Esophagus (tissue), 2 donors: ENCODE results near the gene KIAA1614. TPM values are rescaled to one million over a fixed set of nuclear protein-coding genes. Genes with fewer than 3 reads are reported as not detected.

Experiments used
- H3K27ac ChIP-seq, 2 donors: one replicate each; pipeline ENCODE4 v1.5.1; 2013; ENCODE audit warnings: low read depth in 2 of 2, mild to moderate bottlenecking in 2 of 2, inconsistent platforms in 1 of 2, low read length in 1 of 2, moderate library complexity in 1 of 2
- H3K27me3 ChIP-seq, 2 donors: one replicate each; pipeline ENCODE4 v1.6.1; 2013; ENCODE audit warnings: low read length in 2 of 2, control low read depth in 1 of 2, mild to moderate bottlenecking in 1 of 2; ENCODE audit not compliant: insufficient read depth in 2 of 2, control insufficient read depth in 1 of 2
- H3K36me3 ChIP-seq, 2 donors: one replicate each; pipeline ENCODE4 v1.6.1; 2013; ENCODE audit warnings: low read length in 1 of 2; ENCODE audit not compliant: control insufficient read depth in 2 of 2, insufficient read depth in 2 of 2
- H3K4me1 ChIP-seq, 2 donors: one replicate each; pipeline ENCODE4 v1.6.1; 2013; ENCODE audit warnings: low read length in 1 of 2; ENCODE audit not compliant: control insufficient read depth in 2 of 2, insufficient read depth in 2 of 2
- H3K4me3 ChIP-seq, 2 donors: one replicate each; pipeline ENCODE4 v1.5.1; 2013; ENCODE audit warnings: low read length in 2 of 2, mild to moderate bottlenecking in 2 of 2, low read depth in 1 of 2, moderate library complexity in 1 of 2
- H3K9me3 ChIP-seq, 2 donors: one replicate each; pipeline ENCODE4 v1.6.1; 2013; ENCODE audit warnings: mild to moderate bottlenecking in 2 of 2, low read depth in 1 of 2, low read length in 1 of 2, moderate library complexity in 1 of 2; ENCODE audit not compliant: control insufficient read depth in 2 of 2, insufficient read depth in 1 of 2
- WGBS, 2 donors: extraction: QIAGEN DNeasy Blood & Tissue Kit; methylation state at CpG; one replicate each; pipeline ENCODE4 v1.1.7; 2013; 5-methylcytosine and 5-hydroxymethylcytosine counted together
- polyA plus RNA-seq, 2 donors: library from polyadenylated mRNA; stranded (reverse); fragments of 200-250 nt; gene quantifications; one replicate each; pipeline ENCODE4 v1.2.3, GENCODE V29; 2013
- donor health status: healthy with polysubstance abuse.
- donor health status: Bipolar disorder and iron deficiency.

KIAA1614 gene
- polyA plus RNA-seq, 2 donors: 1.0 to 1.5 TPM

GRCh38 chr1:180916771-180917170 lies 4.1 kb downstream of the KIAA1614 start:
- Histone ChIP-seq H3K27ac (no peak overlapping the region), H3K4me1 (peaks cover 0 to 7% of the 10 kb centered on the region in 2 donors), H3K36me3 (peaks cover 0 to 2% of the 10 kb centered on the region in 2 donors), H3K27me3 (no peaks in the 10 kb centered on the region), H3K9me3 (no peaks in the 10 kb centered on the region), H3K4me3 (no peak overlapping the region)
- WGBS, 2 donors: 81 to 86% methylated on average over 10 of the region's 10 CpGs

GRCh38 chr1:180917306-180918065 lies 4.8 kb downstream of the KIAA1614 start:
- Histone ChIP-seq H3K4me1 (peaks cover 0 to 2% of the 10 kb centered on the region in 2 donors), H3K27me3 (no peaks in the 10 kb centered on the region), H3K4me3 (no peak overlapping the region), H3K9me3 (no peaks in the 10 kb centered on the region), H3K36me3 (peaks cover 0 to 2% of the 10 kb centered on the region in 2 donors), H3K27ac (no peak overlapping the region)
- 70 to 80% methylated on average over 12 of the region's 12 CpGs for WGBS, 2 donors

- no peak overlapping the region for H3K4me3 ChIP-seq
- no peaks in the 10 kb centered on the region for H3K9me3 ChIP-seq
- H3K27me3 ChIP-seq: no peaks in the 10 kb centered on the region
- H3K36me3 ChIP-seq: peaks cover 0 to 2% of the 10 kb centered on the region in 2 donors
- WGBS, 2 donors: 85 to 87% methylated on average over 10 of the region's 10 CpGs
- peaks cover 5 to 6% of the 10 kb centered on the region in 2 donors for H3K4me1 ChIP-seq
- H3K27ac ChIP-seq: no peak overlapping the region
Measured at GRCh38 chr1:180918519-180918918, 5.8 kb downstream of the KIAA1614 start.

- WGBS, 2 donors: 87 to 90% methylated on average over 9 of the region's 9 CpGs
- Histone ChIP-seq H3K9me3 (no peaks in the 10 kb centered on the region), H3K27ac (no peak overlapping the region), H3K36me3 (peaks cover 0 to 2% of the 10 kb centered on the region in 2 donors), H3K27me3 (no peaks in the 10 kb centered on the region), H3K4me3 (no peak overlapping the region), H3K4me1 (peaks cover 8% of the 10 kb centered on the region in 2 donors)
Measured at GRCh38 chr1:180919183-180919700, 6.5 kb downstream of the KIAA1614 start.

GRCh38 chr1:180920193-180920592 lies 7.5 kb downstream of the KIAA1614 start:
- Histone ChIP-seq H3K27ac (no peak overlapping the region), H3K4me3 (no peak overlapping the region), H3K36me3 (peaks cover 0 to 2% of the 10 kb centered on the region in 2 donors), H3K4me1 (peaks cover 6 to 8% of the 10 kb centered on the region in 2 donors), H3K9me3 (no peaks in the 10 kb centered on the region), H3K27me3 (no peaks in the 10 kb centered on the region)
- 85 to 87% methylated on average over 7 of the region's 7 CpGs for WGBS, 2 donors

GRCh38 chr1:180920702-180921101 lies 8.0 kb downstream of the KIAA1614 start:
- WGBS, 2 donors: 85 to 90% methylated on average over 8 of the region's 8 CpGs
- Histone ChIP-seq H3K27me3 (no peaks in the 10 kb centered on the region), H3K9me3 (no peaks in the 10 kb centered on the region), H3K4me1 (peaks cover 6 to 8% of the 10 kb centered on the region in 2 donors), H3K4me3 (no peak overlapping the region), H3K27ac (no peak overlapping the region), H3K36me3 (peaks cover 0 to 2% of the 10 kb centered on the region in 2 donors)

GRCh38 chr1:180921386-180921785 lies 8.7 kb downstream of the KIAA1614 start:
- 83 to 90% methylated on average over 6 of the region's 6 CpGs for WGBS, 2 donors

GRCh38 chr1:180921891-180922630 lies 9.4 kb downstream of the KIAA1614 start:
- H3K9me3 ChIP-seq: no peaks in the 10 kb centered on the region
- no peak overlapping the region for H3K27ac ChIP-seq
- 78 to 86% methylated on average over 21 of the region's 21 CpGs for WGBS, 2 donors
- no peak overlapping the region for H3K4me3 ChIP-seq
- peaks cover 8% of the 10 kb centered on the region in 2 donors for H3K4me1 ChIP-seq
- peaks cover 0 to 2% of the 10 kb centered on the region in 2 donors for H3K36me3 ChIP-seq
- H3K27me3 ChIP-seq: no peaks in the 10 kb centered on the region

More at GRCh38 chr1:180921386-180921785, 8.7 kb downstream of the KIAA1614 start:
- no peak overlapping the region for H3K4me3 ChIP-seq
- no peak overlapping the region for H3K27ac ChIP-seq
- H3K36me3 ChIP-seq: peaks cover 0 to 2% of the 10 kb centered on the region in 2 donors
- H3K27me3 ChIP-seq: no peaks in the 10 kb centered on the region
- no peaks in the 10 kb centered on the region for H3K9me3 ChIP-seq
- peaks cover 8% of the 10 kb centered on the region in 2 donors for H3K4me1 ChIP-seq

GRCh38 chr1:180922631-180923015 lies 9.9 kb downstream of the KIAA1614 start:
- Histone ChIP-seq H3K27ac (no peak overlapping the region), H3K4me1 (peaks cover 8% of the 10 kb centered on the region in 2 donors), H3K27me3 (no peaks in the 10 kb centered on the region), H3K36me3 (peaks cover 0 to 2% of the 10 kb centered on the region in 2 donors), H3K9me3 (no peaks in the 10 kb centered on the region), H3K4me3 (no peak overlapping the region)
- WGBS, 2 donors: 89 to 90% methylated on average over 8 of the region's 8 CpGs
